Stimulated activated CD8-positive, alpha-beta memory T cell treated with anti-CD3 and anti-CD28 coated beads, Interleukin-2, amount 100 ng/mL, for 1 hour (primary cell): ENCODE data around the gene SFSWAP.
"Not testable (repeated sequence)": the region's sequence is repeated elsewhere in the genome, so short reads cannot be mapped to it uniquely, and the experiment has no call there.

Experiments
- DNase-seq, 2 donors: peaks; one replicate each; pipeline ENCODE4 v3.0.0-alpha.2; 2020; ENCODE audit warnings: low read depth in 2 of 2

Gene SFSWAP

GRCh38 chr12:131702573-131702877 lies 8.4 kb upstream of the SFSWAP start:
- DNase-seq = no peak

DNA sequence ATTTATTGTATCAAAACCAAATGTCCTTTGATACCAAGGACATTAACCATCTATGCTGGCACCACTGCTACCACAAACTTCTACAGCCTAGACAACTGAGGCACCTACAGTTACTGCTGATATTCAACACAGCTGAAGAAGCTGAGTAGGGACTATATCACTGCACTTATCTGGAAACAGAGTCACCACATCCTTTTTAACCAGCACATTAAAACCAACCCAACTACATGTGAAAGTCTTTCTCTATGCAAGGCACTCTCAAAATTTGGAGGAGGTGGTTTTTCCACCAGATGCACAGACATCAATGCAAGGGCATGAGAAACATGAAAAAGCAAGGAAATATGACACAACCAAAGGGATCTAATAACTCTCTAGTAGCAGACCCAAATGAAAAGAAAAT lies 7.7 kb upstream of the SFSWAP start:
- DNase-seq = no peak

- no peak for DNase-seq
Measured at GRCh38 chr12:131704509-131704908, 6.4 kb upstream of the SFSWAP start.

GRCh38 chr12:131706709-131707108 lies 4.2 kb upstream of the SFSWAP start:
- not testable (repeated sequence) for DNase-seq

DNA sequence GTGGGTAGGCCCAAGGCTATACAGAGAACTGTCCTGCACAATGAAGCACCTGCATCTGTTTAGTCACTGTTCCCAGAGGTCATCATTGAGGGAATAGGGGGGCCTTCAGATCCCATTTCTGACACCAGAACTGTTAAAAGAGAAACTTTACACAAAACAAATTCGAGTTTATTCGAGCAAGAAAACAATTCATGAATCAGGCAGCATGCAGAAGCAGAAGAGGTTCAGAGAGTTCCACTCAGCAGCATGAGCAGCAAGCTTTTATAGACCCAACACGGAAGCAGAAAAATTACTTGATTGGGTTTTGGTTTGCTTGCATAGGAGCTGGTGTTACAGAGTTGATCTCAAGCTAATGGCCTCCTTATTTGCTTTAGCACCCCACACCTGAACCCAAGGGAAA lies 1.7 kb upstream of the SFSWAP start:
- no peak for DNase-seq

- no peak for DNase-seq
Measured at GRCh38 chr12:131711551-131712205, 788 bp downstream of the SFSWAP start.

GRCh38 chr12:131713349-131713748 lies 2.5 kb downstream of the SFSWAP start:
- DNase-seq = no peak

- DNase-seq = no peak
Measured at GRCh38 chr12:131714759-131715158, 3.9 kb downstream of the SFSWAP start.

GRCh38 chr12:131716282-131716681 lies 5.4 kb downstream of the SFSWAP start:
- DNase-seq = no peak

DNA sequence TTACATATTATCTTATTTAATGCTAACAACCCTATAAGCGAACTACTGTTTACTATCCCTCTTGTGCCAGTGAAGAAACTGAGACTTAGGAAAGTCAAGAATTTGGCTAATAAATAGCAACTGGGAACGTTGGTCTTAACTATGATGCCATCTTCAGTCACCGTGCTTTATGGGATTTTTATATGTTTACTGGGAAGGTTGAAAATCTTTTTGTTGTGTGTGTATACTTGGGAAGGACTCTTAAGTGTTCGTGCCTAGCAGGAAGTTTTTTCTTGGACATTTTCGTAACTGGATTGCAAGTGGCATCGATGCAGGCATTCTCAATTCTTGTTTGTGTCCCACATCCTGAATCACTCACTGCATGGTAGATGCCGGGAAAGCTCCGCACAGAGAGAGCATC lies 9.4 kb downstream of the SFSWAP start:
- no peak for DNase-seq

DNA sequence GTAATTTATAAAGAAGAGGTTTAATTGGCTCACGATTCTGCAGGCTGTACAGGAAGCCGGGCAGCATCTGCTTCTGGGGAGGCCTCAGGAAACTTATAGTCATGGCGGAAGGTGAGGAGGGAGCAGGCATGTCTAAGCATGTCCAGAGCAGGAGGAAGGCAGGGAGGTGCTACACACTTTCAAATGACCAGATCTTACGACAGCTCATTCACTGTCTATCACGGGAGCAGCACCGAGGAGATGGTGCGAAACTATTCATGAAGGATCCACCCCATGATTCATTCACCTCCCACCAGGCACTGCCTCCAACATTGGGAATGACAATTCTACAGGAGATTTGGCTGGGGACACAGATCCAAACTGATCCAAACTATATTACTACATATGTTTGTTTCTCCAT lies 10.0 kb downstream of the SFSWAP start:
- DNase-seq = no peak

DNA sequence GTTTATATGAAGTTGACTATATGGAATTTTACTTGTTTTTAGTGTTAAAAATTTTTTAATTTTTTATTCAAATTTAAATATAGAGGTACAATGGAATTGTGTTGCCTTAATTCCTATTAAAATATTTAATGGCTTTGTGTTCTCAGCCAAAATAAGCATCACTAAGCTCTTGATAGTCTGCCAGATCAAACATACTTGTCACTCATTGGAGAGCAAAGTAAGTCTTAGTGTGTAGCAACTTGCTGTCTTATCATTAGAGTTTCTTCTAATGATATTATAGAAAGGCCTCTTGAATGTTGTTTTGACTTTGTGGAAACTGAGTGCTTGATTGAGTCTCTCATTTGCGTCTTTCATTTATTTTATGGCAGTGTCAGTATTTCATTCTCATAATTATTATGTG lies 10.7 kb downstream of the SFSWAP start:
- DNase-seq = no peak

DNA sequence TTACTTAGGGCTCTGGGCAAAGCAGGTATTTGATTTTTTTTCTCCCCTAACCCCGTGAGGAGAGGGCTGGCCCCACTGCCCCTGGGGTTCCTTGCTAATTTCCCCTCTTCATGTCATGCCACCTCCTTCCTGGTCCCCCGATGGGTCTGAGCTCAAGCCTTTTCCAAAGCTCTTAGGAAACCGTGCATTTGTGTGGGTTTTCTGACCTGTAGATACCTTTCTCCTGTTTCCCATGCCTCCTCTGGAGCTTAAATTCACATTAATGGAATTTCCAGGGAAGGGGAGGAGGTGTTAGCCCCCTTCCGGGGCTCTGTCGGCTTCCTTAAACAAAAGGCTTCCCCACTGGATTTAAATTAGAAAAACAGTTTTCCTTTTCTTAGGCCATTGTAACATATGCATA lies 12.6 kb downstream of the SFSWAP start:
- no peak for DNase-seq

DNA sequence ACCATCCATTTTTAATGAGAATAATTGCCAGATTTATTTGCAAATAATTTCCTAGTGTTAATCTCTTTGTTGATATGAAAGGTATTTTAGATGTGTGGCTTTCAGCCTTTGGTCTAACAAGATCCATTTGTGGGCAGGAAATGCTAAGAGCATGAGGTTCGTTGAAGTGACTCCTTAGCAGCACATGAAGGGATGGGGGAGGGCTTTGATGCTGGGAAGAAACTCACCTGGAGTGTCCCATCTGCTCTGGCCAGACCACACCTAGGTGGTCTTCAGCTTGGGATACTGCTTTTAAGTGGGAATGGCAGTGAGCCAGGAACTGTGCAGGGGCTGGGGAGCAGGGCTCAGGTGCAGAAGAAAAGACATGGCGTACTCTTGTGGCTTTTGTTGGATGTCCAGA lies 13.6 kb downstream of the SFSWAP start:
- DNase-seq = no peak

- no peak for DNase-seq
Measured at GRCh38 chr12:131725503-131725902, 14.6 kb downstream of the SFSWAP start.

DNA sequence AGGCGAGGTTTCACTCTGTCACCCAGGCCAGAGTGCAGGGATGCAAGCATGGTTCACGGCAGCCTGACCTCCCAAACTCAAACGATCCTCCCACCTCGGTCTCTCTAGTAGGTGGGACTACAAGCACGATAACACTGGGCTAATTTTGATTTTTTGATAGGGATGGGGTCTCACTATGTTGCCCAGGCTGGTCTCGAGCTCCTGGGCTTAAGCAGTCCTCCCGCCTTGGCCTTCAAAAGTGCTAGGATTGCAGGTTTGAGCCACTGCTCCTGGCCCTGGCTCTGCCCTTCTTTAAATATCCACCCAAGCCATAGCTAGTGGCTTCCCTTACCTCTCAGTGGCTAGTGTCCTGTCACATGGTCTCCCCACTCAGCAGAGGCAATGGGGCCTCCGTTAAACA lies 17.8 kb downstream of the SFSWAP start:
- no peak for DNase-seq

DNA sequence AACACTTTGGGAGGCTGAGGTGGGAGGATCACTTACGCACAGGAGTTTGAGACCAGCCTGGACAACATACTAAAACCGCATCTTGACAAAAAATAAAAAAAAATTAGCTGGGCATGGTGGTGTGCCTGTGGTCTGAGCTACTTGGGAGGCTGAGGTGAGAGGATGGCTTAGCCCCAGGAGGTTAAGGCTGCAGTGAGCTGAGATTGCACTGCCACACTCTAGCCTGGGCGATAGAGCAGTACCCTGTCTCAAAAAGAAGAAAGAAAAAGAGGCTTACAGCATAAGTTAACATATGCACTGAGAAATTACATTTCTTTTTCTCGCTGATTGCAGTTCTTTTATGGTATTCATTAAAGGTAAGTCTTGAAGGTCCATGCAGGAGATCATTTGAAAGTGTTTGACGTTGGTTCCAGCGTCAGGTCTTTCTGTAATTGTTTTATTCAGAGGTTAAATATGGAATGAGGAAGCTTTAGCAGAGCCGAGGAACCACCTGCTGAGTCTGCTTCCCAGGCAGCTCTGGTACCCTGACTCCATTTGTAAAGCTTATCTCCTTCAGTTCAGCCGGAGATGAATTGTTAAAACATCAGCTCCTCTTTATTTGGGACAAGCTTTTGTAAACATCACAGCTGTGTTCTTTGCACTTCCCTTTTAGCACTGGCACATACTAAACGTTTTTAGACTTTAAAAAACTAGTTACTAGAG lies 18.5 kb downstream of the SFSWAP start:
- DNase-seq = no peak

DNA sequence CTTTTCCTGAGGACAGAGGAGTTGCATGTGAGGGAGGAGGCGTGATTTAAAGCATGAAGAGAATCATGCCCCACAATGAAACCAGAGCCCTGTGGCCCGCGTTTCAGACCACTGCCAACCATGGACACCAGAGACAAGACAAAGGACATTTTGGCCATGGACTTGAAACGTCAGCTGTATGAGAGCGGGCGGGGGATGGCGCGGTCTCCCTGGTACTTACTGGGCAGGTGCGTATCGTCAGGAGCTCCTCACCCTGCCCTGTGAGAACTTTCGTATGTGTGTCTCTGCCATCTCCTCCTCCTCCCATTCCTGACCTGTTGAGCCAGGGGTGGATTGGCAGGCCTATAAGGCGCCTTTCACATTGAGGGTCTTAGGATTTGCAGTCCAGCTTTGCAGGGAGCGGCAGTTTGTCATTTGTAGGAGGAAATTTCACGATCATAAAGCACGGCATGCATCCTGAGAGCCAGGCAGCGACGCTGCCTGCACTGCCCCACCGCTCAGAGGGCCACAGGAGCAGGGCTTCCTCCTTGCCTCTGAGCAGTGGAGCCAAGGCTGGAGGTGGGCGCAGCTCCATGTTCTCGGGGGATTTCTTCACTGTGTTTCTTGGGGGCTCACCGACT lies 22.2 kb downstream of the SFSWAP start:
- DNase-seq = no peak

DNA sequence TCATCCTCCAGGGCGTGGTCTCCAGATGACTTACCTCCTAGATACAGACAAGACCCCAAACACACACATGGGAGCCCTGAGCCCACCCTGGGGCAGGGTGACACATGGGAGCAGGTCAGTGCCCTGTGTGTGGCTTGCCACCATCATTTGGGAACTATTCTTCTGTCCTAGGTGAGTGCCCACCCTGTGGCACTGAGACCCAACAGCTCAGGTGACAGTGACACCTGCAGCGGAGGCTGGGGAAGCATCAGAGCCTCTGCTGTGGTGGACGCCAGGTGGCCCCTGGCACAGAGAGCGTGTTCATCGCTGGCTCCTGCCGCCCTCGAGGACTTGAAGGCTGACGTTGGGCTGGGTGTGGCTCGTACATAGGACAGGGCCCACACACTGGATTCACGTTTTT lies 23.0 kb downstream of the SFSWAP start:
- DNase-seq = no peak

- DNase-seq = no peak
Measured at GRCh38 chr12:131734336-131735152, 23.7 kb downstream of the SFSWAP start.

DNA sequence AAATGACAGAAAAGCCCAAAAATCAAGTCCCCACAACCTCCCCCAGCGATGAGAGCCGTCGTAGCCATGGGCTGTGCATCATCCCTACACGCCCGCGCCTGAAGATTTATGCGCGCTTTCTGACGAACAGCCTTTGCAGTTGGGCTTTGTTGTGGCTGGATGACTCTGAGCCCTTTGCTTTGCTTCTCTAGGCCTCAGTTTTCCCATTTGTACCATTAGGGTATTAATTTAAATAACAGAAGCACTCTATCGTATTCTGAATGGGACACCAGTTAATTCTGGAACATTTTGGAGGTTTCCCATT lies 24.2 kb downstream of the SFSWAP start:
- no peak for DNase-seq

- no peak for DNase-seq
Measured at GRCh38 chr12:131735476-131736445, 24.9 kb downstream of the SFSWAP start.
